Ovary (tissue), 9 donors: ENCODE measurements around the gene PRM1. TPM values are rescaled to one million over a fixed set of nuclear protein-coding genes. Genes with fewer than 3 reads are reported as not detected.
"Not testable (repeated sequence)": the region's sequence is repeated elsewhere in the genome, so short reads cannot be mapped to it uniquely, and the experiment has no call there.

Experiments
- DNase-seq, 5 donors: peaks; one replicate each; pipeline ENCODE4 v3.0.0-alpha.2; 2019 to 2020
- H3K27ac ChIP-seq, 2 donors: fragments of 200-600 bp; one replicate each; pipeline versions ENCODE4 v1.5.1 to v1.8.0; 2019 to 2022
- H3K27me3 ChIP-seq: fragments of 200-600 bp; one replicate; pipeline ENCODE4 v1.8.0; 2022
- H3K36me3 ChIP-seq: fragments of 200-600 bp; sonication (generic); one replicate; pipeline ENCODE4 v1.5.1; 2019
- H3K4me1 ChIP-seq: one replicate; pipeline ENCODE4 v1.8.1; 2013; ENCODE audit warnings: mild to moderate bottlenecking, moderate library complexity; ENCODE audit not compliant: insufficient read depth
- H3K4me3 ChIP-seq: fragments of 200-600 bp; sonication (generic); one replicate; pipeline ENCODE4 v1.5.1; 2017
- H3K9me3 ChIP-seq, 2 donors: fragments of 200-600 bp in 1 of 2; sonication (generic) in 1 of 2; one replicate each; pipeline versions ENCODE4 v1.5.1 to v1.8.1; 2013 to 2019; ENCODE audit warnings: mild to moderate bottlenecking in 1 of 2, moderate library complexity in 1 of 2
- CTCF ChIP-seq, 3 donors: fragments of 450-650 bp in 2 of 3; fragments of 200-600 bp in 1 of 3; IDR thresholded peaks; one replicate each; pipeline versions ENCODE4 v1.5.1 to v1.8.0; 2016 to 2022; ENCODE audit warnings: antibody characterized with exemption in 3 of 3, mild to moderate bottlenecking in 1 of 3
- EP300 ChIP-seq: sonication (generic); formaldehyde crosslinking; IDR thresholded peaks from one replicate; pipeline ENCODE4 v1.6.1; 2017; ENCODE audit warnings: antibody characterized with exemption
- POLR2A ChIP-seq: fragments of 450-650 bp; IDR thresholded peaks from one replicate; pipeline ENCODE4 v1.6.1; 2017; ENCODE audit warnings: antibody characterized with exemption, mild to moderate bottlenecking, moderate library complexity
- WGBS, 3 donors: extraction: QIAGEN DNeasy Blood & Tissue Kit in 1 of 3; methylation state at CpG; one replicate each; pipeline versions ENCODE4 v1.1.5 to v1.1.7; 2013 to 2017; 5-methylcytosine and 5-hydroxymethylcytosine counted together
- intact Hi-C, 4 donors: fragments of 100-400 bp; cut with DNase I; formaldehyde crosslinking; loops; one replicate each; pipeline versions ENCODE4 v1.11.0 to v1.15.1; 2022 to 2023
- polyA plus RNA-seq, 2 donors: library from polyadenylated mRNA; stranded (reverse); fragments of 200-250 nt in 1 of 2; fragments of 350-450 nt in 1 of 2; fragmentation: Illumina TruSeq in 1 of 2; extraction: RNeasy Lipid Tissue Mini Kit (QIAGEN cat#74804) in 1 of 2; gene quantifications; one replicate each; pipeline ENCODE4 v1.2.3, GENCODE V29; 2013 to 2014
- total RNA-seq, 7 donors: library from RNA; depleted of rRNA in 2 of 7; stranded (reverse); fragments of >200 nt in 2 of 7; fragmentation: NEBNext Ultra II Directional in 3 of 7; extraction: Animal tissue kit (Norgen Biotek cat#: 25700) in 3 of 7; gene quantifications; one replicate each; pipeline versions ENCODE4 v1.1.0 to v1.2.4, GENCODE V29; 2016 to 2023
- donor health status: DM: no; HTN: no; CAD: no; lungs with moderate emphysema.
- donor health status: DM: no; HTN: no; CAD: no.
- donor health status: Bipolar disorder and iron deficiency.
- donor health status: DM: yes; HTN: yes; CAD: no.
- donor health status: DM: no; HTN: no; CAD: no.
- donor health status: DM: yes; HTN: yes; CAD: no.

Gene PRM1
- total and polyA plus RNA-seq, 9 donors: not detected

DNA sequence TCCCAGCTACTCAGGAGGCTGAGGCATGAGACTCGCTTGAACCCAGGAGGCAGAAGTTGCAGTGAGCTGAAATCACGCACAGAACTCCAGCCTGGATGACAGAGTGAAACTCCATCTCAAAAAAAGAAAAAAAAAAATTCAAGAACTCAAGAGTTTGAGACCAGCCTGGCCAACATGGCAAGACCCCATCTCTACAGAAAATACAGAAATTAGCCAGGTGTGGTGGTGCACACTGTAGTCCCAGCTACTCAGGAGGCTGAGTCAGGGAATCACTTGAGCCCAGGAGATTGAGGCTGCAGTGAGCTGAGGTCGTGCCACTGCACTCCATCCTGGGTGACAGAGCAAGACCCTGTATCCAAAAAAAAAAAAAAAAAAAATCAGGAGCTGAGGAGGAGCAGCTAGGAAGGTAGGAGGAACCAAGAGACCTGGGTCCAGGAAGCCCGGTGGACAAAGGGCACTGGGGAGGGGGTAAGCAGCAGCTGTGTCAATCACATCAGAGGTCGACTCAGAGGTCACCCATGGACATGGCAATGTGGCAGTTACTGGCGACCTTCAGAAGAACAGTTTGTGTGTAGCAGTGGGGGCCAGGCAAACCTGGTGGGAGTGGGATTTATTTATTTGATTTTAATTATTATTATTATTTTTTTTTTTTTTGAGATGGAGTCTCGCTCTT is 11.1 kb upstream of the PRM1 start:
- Histone ChIP-seq H3K4me1 (peaks cover 1% of the 10 kb centered on the region), H3K36me3 (no peaks in the 10 kb centered on the region), H3K9me3 (no peaks in the 10 kb centered on the region), H3K27ac (no peak overlapping the region), H3K27me3 (no peaks in the 10 kb centered on the region), H3K4me3 (no peak overlapping the region)
- TF ChIP-seq POLR2A (no peak), EP300 (no peak), CTCF (IDR thresholded peaks at IDR 0.05) (no peak)
- intact Hi-C loops: no loop called here
- DNase-seq: no peak
- WGBS, 3 donors: 88 to 93% (median 90%) methylated on average over 7 of the region's 7 CpGs

- DNase-seq: no peak
- H3K36me3 ChIP-seq: no peaks in the 10 kb centered on the region
- H3K27ac ChIP-seq: no peak overlapping the region
- TF ChIP-seq EP300 (no peak), CTCF (IDR thresholded peaks at IDR 0.05) (no peak), POLR2A (no peak)
- H3K4me3 ChIP-seq: no peak overlapping the region
- H3K27me3 ChIP-seq: no peaks in the 10 kb centered on the region
- H3K9me3 ChIP-seq: no peaks in the 10 kb centered on the region
- H3K4me1 ChIP-seq: no peaks in the 10 kb centered on the region
- WGBS, 3 donors: 52 to 55% (median 53%) methylated on average over 10 of the region's 10 CpGs
- intact Hi-C loops: no loop called here
Observed at GRCh38 chr16:11291091-11291703, 10.1 kb upstream of the PRM1 start.

DNA sequence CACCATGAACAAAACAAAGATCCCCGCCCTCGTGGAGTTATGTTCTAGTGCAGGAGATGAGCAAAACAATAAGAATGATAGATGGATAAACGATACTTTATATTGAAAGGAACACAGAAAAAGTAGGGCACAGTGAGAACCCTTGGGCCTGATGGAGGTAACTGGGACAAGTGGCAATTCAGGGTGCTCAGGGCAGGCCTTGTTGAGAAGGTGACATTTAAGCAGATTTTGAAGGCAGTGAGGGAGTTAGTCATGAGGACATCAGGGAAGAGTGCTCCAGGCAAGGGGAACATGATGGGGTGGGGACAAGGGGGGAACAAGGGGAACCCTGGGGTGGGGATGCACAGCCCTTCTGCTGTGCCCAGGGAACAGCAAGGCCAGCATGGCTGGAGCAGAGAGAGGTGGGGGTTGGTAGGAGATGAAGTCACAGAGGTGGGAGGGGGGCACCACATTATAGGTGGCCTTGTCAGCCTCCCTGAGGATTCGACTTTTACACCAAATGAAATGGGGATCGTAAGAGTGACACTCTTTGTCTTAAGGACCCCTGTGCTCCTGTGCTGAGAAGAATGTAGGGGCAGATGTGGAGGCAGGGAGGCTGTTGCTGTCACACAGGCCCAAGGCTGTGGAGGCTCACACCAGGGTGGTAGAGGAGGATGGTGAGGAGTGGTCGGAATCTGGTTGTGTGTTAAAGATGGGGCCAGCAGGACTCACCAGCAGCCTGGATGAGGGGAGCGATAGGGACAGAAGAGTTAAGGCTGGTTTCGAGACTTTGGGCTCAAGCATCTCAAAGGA is 9.2 kb upstream of the PRM1 start:
- 91 to 95% (median 94%) methylated on average over 8 of the region's 8 CpGs for WGBS, 3 donors
- no peak overlapping the region for H3K27ac ChIP-seq
- DNase-seq: no peak
- no peaks in the 10 kb centered on the region for H3K9me3 ChIP-seq
- H3K4me1 ChIP-seq: no peaks in the 10 kb centered on the region
- intact Hi-C loops: no loop called here
- H3K36me3 ChIP-seq: no peaks in the 10 kb centered on the region
- H3K27me3 ChIP-seq: no peaks in the 10 kb centered on the region
- no peak for TF ChIP-seq CTCF (IDR thresholded peaks at IDR 0.05)
- TF ChIP-seq POLR2A: no peak
- no peak for TF ChIP-seq EP300
- no peak overlapping the region for H3K4me3 ChIP-seq

- intact Hi-C loops, DNase-seq, H3K4me3 ChIP-seq, H3K4me1 ChIP-seq, H3K36me3 ChIP-seq, H3K9me3 ChIP-seq, H3K27ac ChIP-seq, H3K27me3 ChIP-seq: not testable (repeated sequence)
- 90 to 95% (median 93%) methylated on average over 4 of the region's 4 CpGs for WGBS, 3 donors
Observed at GRCh38 chr16:11289696-11290095, 8.6 kb upstream of the PRM1 start.

DNA sequence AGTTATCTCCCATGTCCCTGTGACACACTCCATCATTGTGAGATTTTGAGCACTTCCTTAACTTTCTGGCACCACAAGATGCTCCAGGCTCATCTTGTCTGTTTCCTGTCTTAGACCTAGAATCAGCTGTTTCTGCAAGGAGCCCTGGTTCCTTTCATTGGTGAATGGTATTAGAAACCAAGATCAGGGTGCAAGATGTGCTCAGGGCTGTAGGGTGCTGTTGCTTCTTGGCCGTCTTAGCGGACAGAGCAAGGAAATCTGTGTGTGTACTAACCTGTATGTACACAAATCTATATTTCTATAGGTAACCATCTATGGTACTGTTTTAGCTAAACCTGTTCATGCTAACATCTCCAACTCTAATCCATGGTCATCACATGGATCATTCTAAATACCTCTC is 8.1 kb upstream of the PRM1 start:
- no peaks in the 10 kb centered on the region for H3K27me3 ChIP-seq
- DNase-seq: no peak
- TF ChIP-seq POLR2A: no peak
- no peak for TF ChIP-seq EP300
- no peak for TF ChIP-seq CTCF (IDR thresholded peaks at IDR 0.05)

More for the DNA sequence above, 8.1 kb upstream of the PRM1 start:
- 96 to 100% (median 96%) methylated on average over 2 of the region's 2 CpGs for WGBS, 3 donors
- no peak overlapping the region for H3K4me3 ChIP-seq
- no peaks in the 10 kb centered on the region for H3K4me1 ChIP-seq
- no peaks in the 10 kb centered on the region for H3K9me3 ChIP-seq
- H3K27ac ChIP-seq: no peak overlapping the region
- no peaks in the 10 kb centered on the region for H3K36me3 ChIP-seq
- intact Hi-C loops: no loop called here
